ENCODE data around the gene PCA3.

The PCA3 gene

GRCh38 chr9:76733096-76733495 is 31.1 kb upstream of the PCA3 start:
- H4K20me1 ChIP-seq (ENCODE audit: low read depth, low read length), result no peaks in the 10 kb centered on the region
- H2AFZ ChIP-seq (ENCODE audit: low read depth, low read length, severe bottlenecking), result no peak overlapping the region
- no peak overlapping the region for H3K4me3 ChIP-seq (ENCODE audit: insufficient read depth, low read length, poor library complexity, severe bottlenecking)
- H3K79me2 ChIP-seq (ENCODE audit: insufficient read depth, low read length), result no peaks in the 10 kb centered on the region
- no peak for TF ChIP-seq CTCF (IDR thresholded peaks at IDR 0.05; ENCODE audit: insufficient read depth, low read length, poor library complexity, severe bottlenecking)
- no peak for TF ChIP-seq EZH2phosphoT487 (conservative IDR thresholded peaks at IDR 0.05; ENCODE audit: low read length)
- H3F3A ChIP-seq (ENCODE audit: insufficient read depth), result no peaks in the 10 kb centered on the region
- no peaks in the 10 kb centered on the region for H3K9me2 ChIP-seq (replicated peaks; ENCODE audit: insufficient read depth, low read length)
- H3K9ac ChIP-seq (ENCODE audit: low read length), result no peak overlapping the region
- H3K27me3 ChIP-seq (ENCODE audit: low read length), result no peaks in the 10 kb centered on the region
- H3K27ac ChIP-seq (ENCODE audit: low read depth, low read length), result no peak overlapping the region
- H3K36me3 ChIP-seq (ENCODE audit: low read length), result no peaks in the 10 kb centered on the region
- no peak overlapping the region for H3K4me2 ChIP-seq (ENCODE audit: low read depth, low read length, poor library complexity, severe bottlenecking)
- no peaks in the 10 kb centered on the region for H3K9me3 ChIP-seq (ENCODE audit: insufficient read depth, low read length)

DNA sequence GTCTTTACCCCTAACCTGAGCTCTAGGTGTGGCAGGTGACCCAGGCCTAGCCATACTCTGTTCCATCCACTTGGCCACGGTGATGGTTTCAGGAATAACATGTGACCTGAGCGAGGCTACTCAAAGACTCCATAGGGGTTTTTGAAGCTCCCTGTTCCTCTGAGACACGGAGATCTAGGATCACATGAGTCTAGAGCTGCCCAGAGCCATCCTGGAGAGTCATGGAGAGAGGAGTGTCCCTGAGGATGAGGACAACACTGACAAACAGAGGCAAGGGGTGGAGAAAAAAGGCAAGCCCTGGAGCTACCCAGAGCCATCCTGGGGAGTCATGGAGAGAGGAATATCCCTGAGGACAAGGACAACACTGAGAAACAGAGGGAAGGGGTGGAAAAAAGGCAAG is 29.5 kb upstream of the PCA3 start:
- Histone ChIP-seq H3K9me2 (replicated peaks; ENCODE audit: insufficient read depth, low read length) (no peaks in the 10 kb centered on the region), H3K9me3 (ENCODE audit: insufficient read depth, low read length) (no peaks in the 10 kb centered on the region), H3K79me2 (ENCODE audit: insufficient read depth, low read length) (no peaks in the 10 kb centered on the region), H3K4me3 (ENCODE audit: insufficient read depth, low read length, poor library complexity, severe bottlenecking) (no peak overlapping the region), H3K27ac (ENCODE audit: low read depth, low read length) (no peak overlapping the region), H4K20me1 (ENCODE audit: low read depth, low read length) (no peaks in the 10 kb centered on the region), H3K4me2 (ENCODE audit: low read depth, low read length, poor library complexity, severe bottlenecking) (no peak overlapping the region), H3K27me3 (ENCODE audit: low read length) (no peaks in the 10 kb centered on the region), H3K9ac (ENCODE audit: low read length) (no peak overlapping the region), H3K36me3 (ENCODE audit: low read length) (no peaks in the 10 kb centered on the region), H2AFZ (ENCODE audit: low read depth, low read length, severe bottlenecking) (no peak overlapping the region), H3F3A (ENCODE audit: insufficient read depth) (no peaks in the 10 kb centered on the region)
- TF ChIP-seq EZH2phosphoT487 (conservative IDR thresholded peaks at IDR 0.05; ENCODE audit: low read length) (no peak), CTCF (IDR thresholded peaks at IDR 0.05; ENCODE audit: insufficient read depth, low read length, poor library complexity, severe bottlenecking) (no peak)

DNA sequence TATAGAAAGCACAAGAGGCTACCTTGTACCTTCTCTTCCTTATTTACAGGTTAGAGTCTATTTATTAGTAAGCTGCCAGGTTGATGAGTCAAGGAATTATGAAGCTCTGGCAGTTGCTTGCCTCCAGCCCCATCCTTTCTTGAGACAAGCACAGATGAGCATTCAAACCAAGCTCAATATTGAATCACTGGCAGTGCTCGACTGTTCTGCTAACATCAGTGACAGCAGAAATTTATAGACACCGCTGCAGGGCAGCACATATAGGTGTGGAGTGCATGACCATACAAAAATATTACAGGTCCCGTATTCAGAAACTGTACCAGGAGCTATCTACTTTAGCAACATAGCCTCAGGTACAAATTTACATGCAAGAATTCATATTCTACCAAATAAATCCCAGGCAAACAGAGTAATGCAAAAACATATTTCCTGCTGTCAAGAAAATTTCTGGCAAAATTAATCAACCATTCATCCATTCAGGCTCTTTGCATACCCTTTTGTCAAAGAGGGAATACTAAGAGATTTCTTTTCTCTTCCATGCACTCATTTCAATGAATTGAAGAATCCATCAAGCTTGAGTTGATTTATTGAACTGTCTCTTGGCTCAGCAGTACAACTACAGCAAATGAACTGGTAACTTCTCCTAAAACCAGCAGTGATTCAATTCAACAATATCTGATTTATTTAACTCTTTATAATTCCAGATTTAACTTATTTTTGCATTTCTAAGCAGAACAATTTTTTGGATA is 26.9 kb upstream of the PCA3 start:
- TF ChIP-seq CTCF (IDR thresholded peaks at IDR 0.05; ENCODE audit: insufficient read depth, low read length, poor library complexity, severe bottlenecking) (no peak), EZH2phosphoT487 (conservative IDR thresholded peaks at IDR 0.05; ENCODE audit: low read length) (no peak)
- H3K27ac ChIP-seq (ENCODE audit: low read depth, low read length), result no peak overlapping the region
- H3K36me3 ChIP-seq (ENCODE audit: low read length), result no peaks in the 10 kb centered on the region
- H3F3A ChIP-seq (ENCODE audit: insufficient read depth), result no peaks in the 10 kb centered on the region
- H3K4me2 ChIP-seq (ENCODE audit: low read depth, low read length, poor library complexity, severe bottlenecking), result no peak overlapping the region
- H4K20me1 ChIP-seq (ENCODE audit: low read depth, low read length), result no peaks in the 10 kb centered on the region
- no peaks in the 10 kb centered on the region for H3K9me2 ChIP-seq (replicated peaks; ENCODE audit: insufficient read depth, low read length)
- no peaks in the 10 kb centered on the region for H3K79me2 ChIP-seq (ENCODE audit: insufficient read depth, low read length)
- no peak overlapping the region for H2AFZ ChIP-seq (ENCODE audit: low read depth, low read length, severe bottlenecking)
- no peaks in the 10 kb centered on the region for H3K27me3 ChIP-seq (ENCODE audit: low read length)
- H3K9ac ChIP-seq (ENCODE audit: low read length), result no peak overlapping the region
- no peaks in the 10 kb centered on the region for H3K9me3 ChIP-seq (ENCODE audit: insufficient read depth, low read length)
- no peak overlapping the region for H3K4me3 ChIP-seq (ENCODE audit: insufficient read depth, low read length, poor library complexity, severe bottlenecking)

Measured in SU-DHL-6 (cell line).